GM12872 (cell line): ENCODE measurements around the gene SLC23A2.

Source experiments
- TF ChIP-seq, protein P1 (sequence below): IDR thresholded peaks from 3 replicates; pipeline ENCODE4 v1.5.1; 2011; ENCODE audit warnings: low read depth, mild to moderate bottlenecking, low read length, moderate library complexity; ENCODE audit not compliant: insufficient read depth

SLC23A2 gene

GRCh38 chr20:4919047-4919704 lies 82.1 kb downstream of the SLC23A2 start:
- TF ChIP-seq, protein P1, sequence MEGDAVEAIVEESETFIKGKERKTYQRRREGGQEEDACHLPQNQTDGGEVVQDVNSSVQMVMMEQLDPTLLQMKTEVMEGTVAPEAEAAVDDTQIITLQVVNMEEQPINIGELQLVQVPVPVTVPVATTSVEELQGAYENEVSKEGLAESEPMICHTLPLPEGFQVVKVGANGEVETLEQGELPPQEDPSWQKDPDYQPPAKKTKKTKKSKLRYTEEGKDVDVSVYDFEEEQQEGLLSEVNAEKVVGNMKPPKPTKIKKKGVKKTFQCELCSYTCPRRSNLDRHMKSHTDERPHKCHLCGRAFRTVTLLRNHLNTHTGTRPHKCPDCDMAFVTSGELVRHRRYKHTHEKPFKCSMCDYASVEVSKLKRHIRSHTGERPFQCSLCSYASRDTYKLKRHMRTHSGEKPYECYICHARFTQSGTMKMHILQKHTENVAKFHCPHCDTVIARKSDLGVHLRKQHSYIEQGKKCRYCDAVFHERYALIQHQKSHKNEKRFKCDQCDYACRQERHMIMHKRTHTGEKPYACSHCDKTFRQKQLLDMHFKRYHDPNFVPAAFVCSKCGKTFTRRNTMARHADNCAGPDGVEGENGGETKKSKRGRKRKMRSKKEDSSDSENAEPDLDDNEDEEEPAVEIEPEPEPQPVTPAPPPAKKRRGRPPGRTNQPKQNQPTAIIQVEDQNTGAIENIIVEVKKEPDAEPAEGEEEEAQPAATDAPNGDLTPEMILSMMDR, result no peak

DNA sequence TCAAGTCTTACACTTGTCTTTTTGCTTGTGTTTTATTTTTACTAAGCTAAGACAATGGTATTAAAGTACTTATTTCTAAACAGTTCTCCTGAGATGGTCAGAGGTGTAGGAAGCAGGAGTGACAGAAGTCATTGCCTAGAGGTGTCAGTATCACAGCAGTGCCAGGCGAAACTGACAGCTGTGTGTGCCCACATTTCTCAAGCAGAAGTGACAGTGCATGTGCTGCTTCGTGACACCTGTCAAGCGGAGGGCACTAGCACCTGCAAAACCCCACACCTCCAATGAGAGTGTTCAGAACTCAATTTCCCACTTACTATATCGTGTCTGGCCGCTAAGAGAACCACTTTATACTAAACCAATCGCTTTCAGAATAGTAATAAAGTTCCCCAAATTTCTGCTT lies 82.8 kb downstream of the SLC23A2 start:
- TF ChIP-seq, protein P1, result no peak

DNA sequence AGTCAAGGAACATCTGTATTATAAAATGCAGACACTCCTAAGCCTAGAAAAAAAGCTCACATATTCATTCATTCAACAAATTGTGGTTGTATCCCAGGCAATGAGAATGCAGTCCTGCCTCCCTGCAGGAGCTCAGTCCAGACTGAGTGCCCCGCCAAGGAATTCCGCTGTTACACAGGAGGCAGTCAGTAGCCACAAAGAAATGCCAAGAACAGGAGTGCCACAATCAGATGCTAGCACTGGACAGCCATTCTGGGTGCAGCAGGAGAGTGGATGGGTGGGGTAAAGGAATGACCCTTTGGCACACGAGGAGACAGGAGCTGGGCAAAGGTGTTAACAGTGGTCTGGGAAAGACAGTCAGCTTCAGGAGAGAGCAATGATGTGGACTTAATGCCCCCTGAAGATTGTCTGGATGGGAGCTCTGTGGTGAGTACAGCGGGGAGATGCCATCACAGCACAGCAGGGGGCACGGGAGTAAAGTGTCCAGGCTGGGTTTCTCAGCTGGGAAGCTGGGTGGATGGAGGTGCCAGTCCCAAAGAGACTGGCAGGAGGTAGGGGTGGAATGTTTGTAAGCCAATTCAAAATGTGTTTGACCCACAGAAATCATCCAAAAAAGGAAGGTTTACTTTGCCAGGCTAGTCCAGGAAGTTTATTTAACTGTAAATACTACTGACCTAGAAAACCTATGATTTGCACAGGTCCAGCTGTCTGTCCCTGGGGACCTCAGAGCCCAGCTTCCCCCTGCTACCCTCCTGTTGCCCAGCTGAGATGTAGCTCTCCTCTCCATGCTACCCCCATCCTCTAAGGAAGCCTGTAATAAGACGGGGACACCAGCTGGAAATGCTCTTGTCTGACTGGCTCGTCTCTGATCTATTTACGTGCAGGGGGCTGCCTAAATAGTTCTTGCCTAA lies 84.1 kb downstream of the SLC23A2 start:
- TF ChIP-seq, protein P1, result no peak

- TF ChIP-seq, protein P1, result no peak
Observed at GRCh38 chr20:4913147-4913546, 88.2 kb downstream of the SLC23A2 start.

- TF ChIP-seq, protein P1, result no peak
Observed at GRCh38 chr20:4912380-4913142, 88.7 kb downstream of the SLC23A2 start.

DNA sequence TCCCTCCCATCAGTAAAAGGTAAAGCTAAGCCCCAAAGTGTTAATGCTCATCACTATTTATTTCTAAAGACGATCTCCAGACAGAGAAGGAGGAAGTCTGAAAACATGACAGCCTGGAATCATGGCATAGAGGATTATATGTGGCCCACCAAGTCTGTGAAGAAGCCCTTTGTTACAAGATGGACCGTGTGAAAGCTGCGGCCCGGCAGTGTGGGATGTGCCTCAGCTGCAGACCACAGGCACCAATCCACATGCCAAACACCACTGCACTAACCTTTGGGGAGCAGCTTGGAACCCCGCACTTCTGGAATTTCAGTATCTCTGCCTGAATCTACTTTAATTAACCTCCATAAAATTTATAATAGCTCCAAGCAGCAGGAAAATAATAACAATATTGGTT lies 90.4 kb downstream of the SLC23A2 start:
- TF ChIP-seq, protein P1, result no peak

DNA sequence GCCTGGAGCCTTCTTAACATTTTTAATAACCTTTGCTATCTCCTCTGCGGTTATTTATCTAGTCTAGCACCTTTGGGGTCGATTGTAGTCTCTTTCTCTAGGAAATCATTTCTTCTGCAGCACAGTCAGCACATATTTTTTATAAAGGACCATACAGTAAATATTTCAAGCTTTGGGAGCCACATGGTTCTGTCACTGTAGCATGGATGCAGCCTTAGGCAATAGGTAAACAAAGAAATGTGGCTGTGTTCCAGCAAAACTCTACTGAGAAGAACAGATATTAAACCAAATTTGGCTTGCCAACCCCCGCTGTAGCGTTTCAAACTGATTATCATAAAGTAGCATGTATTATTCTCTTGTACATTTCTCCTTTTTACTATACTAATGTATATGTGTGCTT lies 95.7 kb downstream of the SLC23A2 start:
- TF ChIP-seq, protein P1, result no peak
